GM12878 (cell line): ENCODE results near the gene SLC4A9.

ENCODE experiments used
- CTCF ChIP-seq, 3 experiments: IDR thresholded peaks in 2 of 3; conservative IDR thresholded peaks in 1 of 3; 2 replicates each; pipeline ENCODE4 v1.5.1; 2011; ENCODE audit warnings: low read depth in 3 of 3, low read length in 3 of 3, mild to moderate bottlenecking in 3 of 3, control low read depth in 2 of 3, moderate library complexity in 2 of 3, inconsistent platforms in 1 of 3, mixed read lengths in 1 of 3; ENCODE audit not compliant: control insufficient read depth in 2 of 3, insufficient read depth in 1 of 3; ENCODE audit errors: extremely low read depth in 1 of 3
- CUX1 ChIP-seq: IDR thresholded peaks from 2 replicates; pipeline ENCODE4 v1.6.1; 2012; ENCODE audit warnings: improper control_type of control experiment, low read depth, low read length; ENCODE audit not compliant: insufficient replicate concordance
- EED ChIP-seq: sonication (generic); IDR thresholded peaks from 2 replicates; pipeline ENCODE4 v1.6.1; 2016; ENCODE audit warnings: antibody characterized with exemption, low read depth
- FOS ChIP-seq: IDR thresholded peaks from 3 replicates; pipeline ENCODE4 v1.6.1; 2011; ENCODE audit warnings: borderline replicate concordance; ENCODE audit not compliant: insufficient read length; ENCODE audit errors: extremely low read depth
- HCFC1 ChIP-seq: fragments of 150-350 bp; IDR thresholded peaks from 2 replicates; pipeline ENCODE4 v1.6.1; 2014; ENCODE audit warnings: low read length
- POU2F2 ChIP-seq: IDR thresholded peaks from 3 replicates; pipeline ENCODE4 v1.6.1; 2011; ENCODE audit warnings: low read depth, mild to moderate bottlenecking, low read length, borderline replicate concordance
- RAD21 ChIP-seq: IDR thresholded peaks from 2 replicates; pipeline ENCODE4 v1.6.1; 2011; ENCODE audit warnings: mild to moderate bottlenecking, low read depth, low read length, moderate library complexity; ENCODE audit not compliant: insufficient read depth
- RCOR1 ChIP-seq: conservative IDR thresholded peaks from 2 replicates; pipeline ENCODE4 v1.6.1; 2012; ENCODE audit warnings: low read depth, low read length, improper control_type of control experiment
- TBL1XR1 ChIP-seq: IDR thresholded peaks from 2 replicates; pipeline ENCODE4 v1.6.1; 2012; ENCODE audit warnings: low read depth, low read length, improper control_type of control experiment
- YY1 ChIP-seq: IDR thresholded peaks from 2 replicates; pipeline ENCODE4 v1.6.1; 2011; ENCODE audit warnings: low read depth, mild to moderate bottlenecking, low read length
- ZNF274 ChIP-seq: IDR thresholded peaks from one replicate; pipeline ENCODE4 v1.8.0; 2011; ENCODE audit not compliant: insufficient read length, insufficient read depth

GRCh38 chr5:140351609-140352334 lies 8.2 kb upstream of the SLC4A9 start:
- TF ChIP-seq FOS (no peak), CUX1 (no peak), YY1 (no peak), POU2F2 (no peak), CTCF (IDR thresholded peaks at IDR 0.05 in 2 of 3, conservative IDR thresholded peaks at IDR 0.05 in 1 of 3; ENCODE audit: control insufficient read depth in 2 of 3, extremely low read depth in 1 of 3, insufficient read depth in 1 of 3, low read depth in 3 of 3, low read length in 3 of 3) (peak; percentile 70 to 89 (median 76)), HCFC1 (no peak), TBL1XR1 (no peak), RAD21 (peak; percentile 89), RCOR1 (no peak), EED (no peak), ZNF274 (no peak)
